HCT116 (cell line): Measurements from ENCODE around the gene SLC36A2. TPM values are rescaled to one million over a fixed set of nuclear protein-coding genes. Genes with fewer than 3 reads are reported as not detected.

Experiments
- ATAC-seq: fragments of 200-7000 bp; cut with Tn5 transposase; 2 replicates; pipeline ENCODE4 v1.9.1; 2020; ENCODE audit warnings: mild to moderate bottlenecking, moderate library complexity
- BruUV-seq: library from RNA; stranded (reverse); fragments of 400-500 nt; replicated peaks from 2 replicates; lab custom pipeline; 2021; lab: Mats Ljungman, UMichigan
- CTCF ChIA-PET: fragments of 300-600 bp; sonication (Branson Sonifier 250); formaldehyde crosslinking; loops from one replicate; lab custom pipeline; 2021; ENCODE audit warnings: antibody characterized with exemption; lab: Charles Lee
- POLR2A ChIA-PET: fragments of 300-600, 350-600 bp; sonication (Branson Sonifier 250); formaldehyde crosslinking; loops from one replicate; lab custom pipeline; 2021; ENCODE audit warnings: antibody characterized with exemption; lab: Charles Lee
- RAD21 ChIA-PET, 2 experiments: fragments of 300-600 bp; sonication (Branson Sonifier 250); formaldehyde crosslinking; loops; one replicate each; lab custom pipeline; 2023; ENCODE audit warnings: low total read pairs in 2 of 2; ENCODE audit not compliant: uncharacterized antibody in 2 of 2, unreplicated experiment in 2 of 2, low non-redundant PET in 1 of 2; lab: Charles Lee
- DNase-seq: peaks from one replicate; pipeline ENCODE4 v3.0.0-alpha.2; 2010; ENCODE audit warnings: low read depth, low spot score
- H2AFZ ChIP-seq: fragments of 200-600 bp; shearing (Covaris generic), sonication (generic); 2 replicates; pipeline ENCODE4 v1.6.1; 2017; ENCODE audit warnings: low read depth, mixed run types, mixed read lengths, antibody characterized with exemption, low read length; ENCODE audit not compliant: poor library complexity, severe bottlenecking
- H3K27ac ChIP-seq: 2 replicates; pipeline ENCODE4 v1.5.1; 2012; ENCODE audit warnings: low read depth, low read length
- H3K27me3 ChIP-seq: fragments of 200-600 bp; sonication (generic); 2 replicates; pipeline ENCODE4 v1.6.1; 2016; ENCODE audit warnings: mixed run types, low read length, mixed read lengths; ENCODE audit not compliant: insufficient read depth
- H3K36me3 ChIP-seq, 2 experiments: fragments of 200-500 bp in 1 of 2; fragments of 200-600 bp in 1 of 2; sonication (Bioruptor generic) in 1 of 2; sonication (generic) in 1 of 2; 2 replicates each; pipeline versions ENCODE4 v1.5.1 to v1.6.1; 2014 to 2016; ENCODE audit warnings: low read length in 2 of 2, inconsistent platforms in 1 of 2, mixed read lengths in 1 of 2, mixed run types in 1 of 2; ENCODE audit not compliant: insufficient read depth in 2 of 2, control insufficient read depth in 1 of 2
- H3K4me1 ChIP-seq, 2 experiments: fragments of 200-600 bp in 1 of 2; sonication (generic) in 1 of 2; 2 replicates each; pipeline versions ENCODE4 v1.5.1 to v1.6.1; 2012 to 2017; ENCODE audit warnings: low read length in 2 of 2, inconsistent platforms in 1 of 2, mild to moderate bottlenecking in 1 of 2, mixed read lengths in 1 of 2, mixed run types in 1 of 2, moderate library complexity in 1 of 2; ENCODE audit not compliant: insufficient read depth in 2 of 2, control insufficient read depth in 1 of 2
- H3K4me2 ChIP-seq: fragments of 200-600 bp; sonication (generic); 2 replicates; pipeline ENCODE4 v1.6.1; 2017; ENCODE audit warnings: mixed run types, low read length, mixed read lengths
- H3K4me3 ChIP-seq, 2 experiments: fragments of 200-600 bp in 1 of 2; sonication (generic) in 1 of 2; replicated peaks in 1 of 2; 2 replicates each; pipeline ENCODE4 v1.5.1; 2011 to 2016; ENCODE audit warnings: low read length in 2 of 2, control low read depth in 1 of 2, low read depth in 1 of 2, mild to moderate bottlenecking in 1 of 2, mixed read lengths in 1 of 2, mixed run types in 1 of 2
- H3K79me2 ChIP-seq: fragments of 200-600 bp; sonication (generic); 2 replicates; pipeline ENCODE4 v1.6.1; 2017; ENCODE audit warnings: mild to moderate bottlenecking, mixed run types, low read length, moderate library complexity, mixed read lengths; ENCODE audit not compliant: insufficient read depth
- H3K9ac ChIP-seq: fragments of 200-600 bp; sonication (generic); 2 replicates; pipeline ENCODE4 v1.6.1; 2016; ENCODE audit warnings: low read length, mixed read lengths
- H3K9me2 ChIP-seq: fragments of 200-600 bp; sonication (generic), shearing (Covaris generic); 2 replicates; pipeline ENCODE4 v1.6.1; 2017; ENCODE audit warnings: mixed run types, mild to moderate bottlenecking, moderate library complexity; ENCODE audit not compliant: insufficient read depth
- H3K9me3 ChIP-seq, 2 experiments: fragments of 200-500 bp in 1 of 2; fragments of 200-600 bp in 1 of 2; sonication (Bioruptor generic) in 1 of 2; sonication (generic) in 1 of 2; 2 replicates each; pipeline ENCODE4 v1.6.1; 2014 to 2017; ENCODE audit warnings: low read length in 2 of 2, mixed read lengths in 2 of 2, inconsistent platforms in 1 of 2, low read depth in 1 of 2, mild to moderate bottlenecking in 1 of 2, mixed run types in 1 of 2, moderate library complexity in 1 of 2; ENCODE audit not compliant: control insufficient read depth in 1 of 2, insufficient read depth in 1 of 2
- H4K20me1 ChIP-seq: fragments of 200-600 bp; sonication (generic), shearing (Covaris generic); 2 replicates; pipeline ENCODE4 v1.6.1; 2017; ENCODE audit warnings: mixed run types, mild to moderate bottlenecking, moderate library complexity; ENCODE audit not compliant: insufficient read depth
- CBX3 ChIP-seq: IDR thresholded peaks from 2 replicates; pipeline ENCODE4 v1.6.1; 2012; ENCODE audit warnings: low read depth
- CEBPB ChIP-seq: IDR thresholded peaks from 2 replicates; pipeline ENCODE4 v1.6.1; 2012; ENCODE audit warnings: low read depth
- JUND ChIP-seq: IDR thresholded peaks from 2 replicates; pipeline ENCODE4 v1.6.1; 2012
- YY1 ChIP-seq: IDR thresholded peaks from 2 replicates; pipeline ENCODE4 v1.6.1; 2011; ENCODE audit warnings: low read length, low read depth, moderate library complexity, mild to moderate bottlenecking; ENCODE audit not compliant: insufficient replicate concordance; ENCODE audit errors: extremely low read depth
- ZFX ChIP-seq: fragments of 450-650 bp; IDR thresholded peaks from 2 replicates; pipeline ENCODE4 v1.6.1; 2017
- ZNF274 ChIP-seq: fragments of 200-500 bp; sonication (Bioruptor generic); IDR thresholded peaks from 2 replicates; pipeline ENCODE4 v1.6.1; 2014; ENCODE audit warnings: mild to moderate bottlenecking, low read depth, low read length, inconsistent platforms
- intact Hi-C: fragments of 100-400 bp; cut with micrococcal nuclease; formaldehyde crosslinking; loops from 2 replicates; pipeline ENCODE4 v1.10.0; 2022
- total RNA-seq: library from RNA; stranded (reverse); gene quantifications from one replicate; pipeline ENCODE4 v1.2.1, GENCODE V29; 2021; ENCODE audit not compliant: unreplicated experiment
- TF ChIP-seq, protein P1 (sequence below): IDR thresholded peaks from 2 replicates; pipeline ENCODE4 v1.6.1; 2012

Gene SLC36A2
- total RNA-seq, 1 experiment from 2014 or later = not detected

DNA sequence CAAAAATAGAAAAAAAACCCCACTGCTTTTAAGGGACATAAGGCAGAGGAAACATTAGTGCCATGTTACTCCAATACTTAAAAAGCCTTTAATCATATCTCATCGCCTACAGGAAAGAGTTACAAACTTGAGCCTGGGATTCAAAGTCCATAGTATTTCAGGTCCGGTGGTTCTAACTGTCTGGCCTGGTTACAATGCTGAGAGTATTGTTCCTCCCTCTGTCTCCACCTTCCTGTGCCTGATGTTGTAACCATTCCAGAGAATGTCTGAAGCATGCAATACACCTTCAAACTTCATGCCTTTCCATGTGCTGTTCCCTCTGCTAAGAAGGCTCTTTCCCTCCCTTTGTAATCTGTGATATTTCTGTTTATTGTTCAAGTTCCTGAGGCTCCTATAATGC is 41.6 kb upstream of the SLC36A2 start:
- Histone ChIP-seq H3K36me3 (no peaks in the 10 kb centered on the region), H3K4me2 (no peak overlapping the region), H3K9me2 (no peaks in the 10 kb centered on the region), H3K27ac (no peak overlapping the region), H2AFZ (no peak overlapping the region), H3K79me2 (no peaks in the 10 kb centered on the region), H3K9me3 (no peaks in the 10 kb centered on the region), H3K27me3 (no peaks in the 10 kb centered on the region), H3K9ac (no peak overlapping the region), H3K4me3 (no peak overlapping the region), H3K4me1 (no peaks in the 10 kb centered on the region), H4K20me1 (no peaks in the 10 kb centered on the region)
- no TSS peak for BruUV-seq
- ChIA-PET CTCF (no interaction called here), RAD21 (no interaction called here), POLR2A (no interaction called here)
- no peak for DNase-seq
- intact Hi-C loops = no loop called here
- no peak for TF ChIP-seq CEBPB
- no peak for TF ChIP-seq JUND
- no peak for TF ChIP-seq CBX3
- no peak for TF ChIP-seq YY1
- ATAC-seq = no peak

- intact Hi-C loops = loop anchor here (1.0 kb wide), 1 partner anchor 116 kb away; no protein-coding TSS in a partner anchor
- Histone ChIP-seq H3K4me3 (no peak overlapping the region), H3K9ac (no peak overlapping the region), H3K9me2 (no peaks in the 10 kb centered on the region), H3K4me2 (no peak overlapping the region), H3K9me3 (no peaks in the 10 kb centered on the region), H3K27me3 (no peaks in the 10 kb centered on the region), H3K27ac (no peak overlapping the region), H2AFZ (no peak overlapping the region), H4K20me1 (no peaks in the 10 kb centered on the region), H3K79me2 (no peaks in the 10 kb centered on the region)
- RAD21 ChIA-PET = no interaction called here
- no TSS peak for BruUV-seq
- DNase-seq (no peak), ATAC-seq (no peak)
- CTCF ChIA-PET = interaction anchor here (0.8 to 2.1 kb wide), 3 partner anchors 22 to 268 kb away, joined by 3 to 7 read pairs (median 5); partner anchors contain the start of gene SLC36A1
- TF ChIP-seq ZNF274 (no peak), ZFX (no peak)
- TF ChIP-seq, protein P1, sequence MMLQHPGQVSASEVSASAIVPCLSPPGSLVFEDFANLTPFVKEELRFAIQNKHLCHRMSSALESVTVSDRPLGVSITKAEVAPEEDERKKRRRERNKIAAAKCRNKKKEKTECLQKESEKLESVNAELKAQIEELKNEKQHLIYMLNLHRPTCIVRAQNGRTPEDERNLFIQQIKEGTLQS = no peak
- TF ChIP-seq, all 23 proteins: peak for 0
- Histone ChIP-seq H3K4me1 (no peaks in the 10 kb centered on the region), H3K36me3 (no peaks in the 10 kb centered on the region)
- POLR2A ChIA-PET = no interaction called here
Observed at GRCh38 chr5:151384106-151384505, 36.7 kb upstream of the SLC36A2 start.
